CD14-positive monocyte (primary cell): ENCODE measurements around the gene YOD1. TPM values are rescaled to one million over a fixed set of nuclear protein-coding genes. Genes with fewer than 3 reads are reported as not detected.
A peak's percentile ranks its signal among the peaks of the same experiment; 100 is the strongest.

Experiments
- DNase-seq, 3 donors: peaks; one replicate each; pipeline ENCODE4 v3.0.0-alpha.2; 2011 to 2022
- H2AFZ ChIP-seq: 2 replicates; pipeline ENCODE4 v1.6.0; 2012; ENCODE audit warnings: mild to moderate bottlenecking, low read depth, low read length, inconsistent platforms; ENCODE audit not compliant: insufficient read depth, poor library complexity, severe bottlenecking
- H3K27ac ChIP-seq, 2 donors: 1 replicate in 1 of 2; 2 replicates in 1 of 2; pipeline ENCODE4 v1.5.1; 2012 to 2013; ENCODE audit warnings: low read length in 2 of 2, control low read depth in 1 of 2, inconsistent platforms in 1 of 2, low read depth in 1 of 2, mild to moderate bottlenecking in 1 of 2
- H3K27me3 ChIP-seq, 2 donors: one replicate each; pipeline versions ENCODE4 v1.6.0 to v1.6.1; 2011 to 2013; ENCODE audit warnings: low read length in 2 of 2; ENCODE audit not compliant: control insufficient read depth in 2 of 2, insufficient read depth in 2 of 2
- H3K36me3 ChIP-seq, 2 donors: replicated peaks in 1 of 2; 1 replicate in 1 of 2; 2 replicates in 1 of 2; pipeline versions ENCODE4 v1.5.1 to v1.6.1; 2012 to 2013; ENCODE audit warnings: low read length in 2 of 2, control low read depth in 1 of 2, inconsistent platforms in 1 of 2, mild to moderate bottlenecking in 1 of 2; ENCODE audit not compliant: insufficient read depth in 2 of 2, control insufficient read depth in 1 of 2
- H3K4me1 ChIP-seq, 2 donors: 1 replicate in 1 of 2; 2 replicates in 1 of 2; pipeline versions ENCODE4 v1.5.1 to v1.6.1; 2012 to 2013; ENCODE audit warnings: low read length in 2 of 2, control low read depth in 1 of 2, inconsistent platforms in 1 of 2, mild to moderate bottlenecking in 1 of 2, moderate library complexity in 1 of 2; ENCODE audit not compliant: insufficient read depth in 2 of 2, control insufficient read depth in 1 of 2
- H3K4me2 ChIP-seq: replicated peaks from 2 replicates; pipeline ENCODE3; 2012; ENCODE audit warnings: low read length, moderate library complexity, mild to moderate bottlenecking; ENCODE audit not compliant: poor library complexity, severe bottlenecking; ENCODE audit errors: extremely low read depth
- H3K4me3 ChIP-seq, 3 experiments: fragments of 200-600 bp in 1 of 3; sonication (generic) in 1 of 3; replicated peaks in 1 of 3; 1 replicate in 2 of 3; 2 replicates in 1 of 3; pipeline ENCODE4 v1.5.1; 2011 to 2013; ENCODE audit warnings: low read length in 3 of 3, mild to moderate bottlenecking in 3 of 3, control low read depth in 2 of 3, low read depth in 2 of 3, inconsistent platforms in 1 of 3, moderate library complexity in 1 of 3
- H3K79me2 ChIP-seq: 2 replicates; pipeline ENCODE4 v1.6.0; 2012; ENCODE audit warnings: mild to moderate bottlenecking, control low read depth, inconsistent platforms, low read length, moderate library complexity; ENCODE audit not compliant: insufficient read depth
- H3K9ac ChIP-seq: 2 replicates; pipeline ENCODE4 v1.6.0; 2017; ENCODE audit warnings: low read length, mild to moderate bottlenecking; ENCODE audit not compliant: insufficient read depth, poor library complexity, severe bottlenecking
- H3K9me3 ChIP-seq, 2 donors: replicated peaks in 1 of 2; 1 replicate in 1 of 2; 2 replicates in 1 of 2; pipeline versions ENCODE4 v1.5.1 to v1.6.1; 2012 to 2013; ENCODE audit warnings: low read length in 2 of 2, control low read depth in 1 of 2; ENCODE audit not compliant: control insufficient read depth in 1 of 2, insufficient read depth in 1 of 2
- H4K20me1 ChIP-seq: 2 replicates; pipeline ENCODE4 v1.6.0; 2012; ENCODE audit warnings: mild to moderate bottlenecking, low read length, control low read depth, moderate library complexity; ENCODE audit not compliant: insufficient read depth
- H3K27ac Mint-ChIP-seq, 7 donors: one replicate each; pipeline ENCODE4 v1.8.0; 2020; ENCODE audit warnings: mild to moderate bottlenecking in 7 of 7, mixed read lengths in 7 of 7, moderate library complexity in 6 of 7, inconsistent platforms in 2 of 7
- H3K27me3 Mint-ChIP-seq, 3 donors: one replicate each; pipeline ENCODE4 v1.8.0; 2021 to 2022; ENCODE audit warnings: low read depth in 3 of 3, mild to moderate bottlenecking in 3 of 3, mixed read lengths in 3 of 3, moderate library complexity in 3 of 3, inconsistent platforms in 1 of 3
- H3K36me3 Mint-ChIP-seq, 2 donors: one replicate each; pipeline ENCODE4 v1.8.0; 2020; ENCODE audit warnings: mixed read lengths in 2 of 2, inconsistent platforms in 1 of 2, mild to moderate bottlenecking in 1 of 2
- H3K4me1 Mint-ChIP-seq: one replicate; pipeline ENCODE4 v1.8.0; 2020; ENCODE audit warnings: mild to moderate bottlenecking, mixed read lengths
- H3K4me3 Mint-ChIP-seq, 2 donors: one replicate each; pipeline ENCODE4 v1.8.0; 2020; ENCODE audit warnings: mild to moderate bottlenecking in 2 of 2, mixed read lengths in 2 of 2, moderate library complexity in 1 of 2
- H3K9me3 Mint-ChIP-seq, 7 donors: one replicate each; pipeline ENCODE4 v1.8.0; 2020 to 2022; ENCODE audit warnings: mixed read lengths in 7 of 7, mild to moderate bottlenecking in 6 of 7, moderate library complexity in 6 of 7, inconsistent platforms in 2 of 7
- CTCF ChIP-seq: fragments of 200-600 bp; IDR thresholded peaks from one replicate; pipeline ENCODE4 v1.8.0; 2022; ENCODE audit warnings: antibody characterized with exemption, mild to moderate bottlenecking
- WGBS: methylation state at CpG from one replicate; pipeline ENCODE4 v1.1.5; 2013; ENCODE audit warnings: missing lambda C conversion rate; ENCODE audit not compliant: insufficient coverage; 5-methylcytosine and 5-hydroxymethylcytosine counted together
- intact Hi-C, 2 donors: fragments of 100-400 bp; cut with micrococcal nuclease; formaldehyde crosslinking; loops; one replicate each; pipeline versions ENCODE4 v1.15.0 to v1.15.1; 2023
- polyA plus RNA-seq, 3 donors: library from polyadenylated mRNA; depleted of rRNA in 1 of 3; unstranded in 2 of 3; stranded (reverse) in 1 of 3; fragments of 300-500 nt in 2 of 3; fragments of >200 nt in 1 of 3; fragmentation: Illumina TruSeq in 2 of 3; gene quantifications; 1 replicate in 2 of 3; 2 replicates in 1 of 3; pipeline ENCODE4 v1.2.3, GENCODE V29; 2012 to 2021

Gene YOD1
- polyA plus RNA-seq, 3 donors: 1.6 to 8.2 (median 1.7) TPM

- DNase-seq: no peak
- intact Hi-C loops: no loop called here
- H3K36me3 Mint-ChIP-seq: no peaks in the 10 kb centered on the region
- H4K20me1 ChIP-seq: no peaks in the 10 kb centered on the region
- no peak for TF ChIP-seq CTCF
- no peak overlapping the region for H3K4me3 Mint-ChIP-seq
- peaks cover 2% of the 10 kb centered on the region for H3K4me1 Mint-ChIP-seq
- H3K27me3 Mint-ChIP-seq: peaks cover 2 to 9% (median 4%) of the 10 kb centered on the region in 3 donors
- no peak overlapping the region for H3K4me2 ChIP-seq
- H3K4me1 ChIP-seq: no peaks in the 10 kb centered on the region
- no peak overlapping the region for H2AFZ ChIP-seq
- H3K9me3 Mint-ChIP-seq: peaks cover 0 to 3% (median 0%) of the 10 kb centered on the region in 7 donors
- H3K27ac Mint-ChIP-seq: no peak overlapping the region
- H3K36me3 ChIP-seq: no peaks in the 10 kb centered on the region
- H3K9ac ChIP-seq: no peak overlapping the region
- H3K27me3 ChIP-seq: no peaks in the 10 kb centered on the region
- H3K27ac ChIP-seq: no peak overlapping the region
- WGBS: 100% methylated on average over 1 of the region's 1 CpG
- H3K9me3 ChIP-seq: no peaks in the 10 kb centered on the region
- H3K4me3 ChIP-seq: no peak overlapping the region
- no peaks in the 10 kb centered on the region for H3K79me2 ChIP-seq
These were observed 48.3 kb downstream of the YOD1 start for GRCh38 chr1:207002724-207003146.

- Histone ChIP-seq H3K36me3 (no peaks in the 10 kb centered on the region), H2AFZ (no peak overlapping the region), H4K20me1 (no peaks in the 10 kb centered on the region), H3K9me3 (no peaks in the 10 kb centered on the region), H3K4me2 (no peak overlapping the region), H3K27me3 (no peaks in the 10 kb centered on the region), H3K9ac (no peak overlapping the region), H3K79me2 (no peaks in the 10 kb centered on the region), H3K27ac (no peak overlapping the region), H3K4me1 (no peaks in the 10 kb centered on the region), H3K4me3 (no peak overlapping the region)
- H3K4me3 Mint-ChIP-seq: no peak overlapping the region
- H3K27me3 Mint-ChIP-seq: peaks cover 2 to 7% (median 4%) of the 10 kb centered on the region in 3 donors
- TF ChIP-seq CTCF: no peak
- no CpG with 5 or more reads among the region's 5 CpGs for WGBS
- H3K9me3 Mint-ChIP-seq: no peaks in the 10 kb centered on the region
- H3K4me1 Mint-ChIP-seq: peaks cover 2% of the 10 kb centered on the region
- H3K27ac Mint-ChIP-seq: peak overlapping the region in 1 of 7 donors; percentile 72
- intact Hi-C loops: no loop called here
- DNase-seq: no peak
- H3K36me3 Mint-ChIP-seq: no peaks in the 10 kb centered on the region
These were observed 49.3 kb downstream of the YOD1 start for GRCh38 chr1:207001492-207002245.
